ENCODE results near the gene PUSL1. TPM values are rescaled to one million over a fixed set of nuclear protein-coding genes. Genes with fewer than 3 reads are reported as not detected.
A peak's percentile ranks its signal among the peaks of the same experiment; 100 is the strongest.

PUSL1 gene
- total and polyA plus RNA-seq, 2 of the 13 experiments (the other 11 are each of a cell fraction or from before 2014, with no cell fraction given) = 8.3 to 22.2 TPM

- TF ChIP-seq THAP7 (CRISPR knock-in tag; IDR thresholded peaks at IDR 0.05) (no peak), CSRNP1 (CRISPR knock-in tag; IDR thresholded peaks at IDR 0.05) (0 out of 2 replicates have a peak, but pooled peaks have one; percentile 23), FOXC1 (CRISPR knock-in tag; IDR thresholded peaks at IDR 0.05; ENCODE audit: borderline replicate concordance) (no peak), ZNF556 (CRISPR knock-in tag; IDR thresholded peaks at IDR 0.05; ENCODE audit: borderline replicate concordance) (no peak), POLR2A (IDR thresholded peaks at IDR 0.05; ENCODE audit: insufficient read depth in 1 of 2, low read depth in 2 of 2, low read length in 2 of 2) (no peak), GTF3A (CRISPR knock-in tag; conservative IDR thresholded peaks at IDR 0.05) (no peak), ZBTB21 (CRISPR knock-in tag; IDR thresholded peaks at IDR 0.05) (no peak), HNF1A (IDR thresholded peaks at IDR 0.05; ENCODE audit: low read depth) (no peak), HNF1A (CRISPR knock-in tag; IDR thresholded peaks at IDR 0.05; ENCODE audit: borderline replicate concordance) (peak; percentile 17; the same call in 1 of the 2 replicates), KLF13 (CRISPR knock-in tag; IDR thresholded peaks at IDR 0.05) (no peak), NFYC (CRISPR knock-in tag; IDR thresholded peaks at IDR 0.05) (no peak), TBX2 (CRISPR knock-in tag; IDR thresholded peaks at IDR 0.05; ENCODE audit: borderline replicate concordance) (no peak; the same call in 1 of the 2 replicates), RERE (CRISPR knock-in tag; IDR thresholded peaks at IDR 0.05; ENCODE audit: low read depth) (no peak), SALL2 (CRISPR knock-in tag; IDR thresholded peaks at IDR 0.05) (0 out of 2 replicates have a peak, but pooled peaks have one; percentile 42), SIX1 (CRISPR knock-in tag; IDR thresholded peaks at IDR 0.05; ENCODE audit: borderline replicate concordance) (no peak), ZNF780A (CRISPR knock-in tag; IDR thresholded peaks at IDR 0.05) (0 out of 2 replicates have a peak, but pooled peaks have one; percentile 30), SAP130 (CRISPR knock-in tag; IDR thresholded peaks at IDR 0.05; ENCODE audit: low read depth) (peak; percentile 21; the same call in 1 of the 2 replicates)
Measured at GRCh38 chr1:1331068-1331965, 22.9 kb downstream of the PUSL1 start, which contains the start of gene TAS1R3 (continued).

Data from HepG2 (cell line).